GM21528 (cell line): ENCODE results near the gene GALE.
"Not testable (repeated sequence)": the region's sequence is repeated elsewhere in the genome, so short reads cannot be mapped to it uniquely, and the experiment has no call there.

Source experiments
- ATAC-seq: cut with Tn5 transposase; IDR thresholded peaks from one replicate; pipeline ENCODE4 v1.9.1; 2021; ENCODE audit warnings: mild to moderate bottlenecking, moderate library complexity; ENCODE audit not compliant: unreplicated experiment, low FRiP score

The GALE gene

DNA sequence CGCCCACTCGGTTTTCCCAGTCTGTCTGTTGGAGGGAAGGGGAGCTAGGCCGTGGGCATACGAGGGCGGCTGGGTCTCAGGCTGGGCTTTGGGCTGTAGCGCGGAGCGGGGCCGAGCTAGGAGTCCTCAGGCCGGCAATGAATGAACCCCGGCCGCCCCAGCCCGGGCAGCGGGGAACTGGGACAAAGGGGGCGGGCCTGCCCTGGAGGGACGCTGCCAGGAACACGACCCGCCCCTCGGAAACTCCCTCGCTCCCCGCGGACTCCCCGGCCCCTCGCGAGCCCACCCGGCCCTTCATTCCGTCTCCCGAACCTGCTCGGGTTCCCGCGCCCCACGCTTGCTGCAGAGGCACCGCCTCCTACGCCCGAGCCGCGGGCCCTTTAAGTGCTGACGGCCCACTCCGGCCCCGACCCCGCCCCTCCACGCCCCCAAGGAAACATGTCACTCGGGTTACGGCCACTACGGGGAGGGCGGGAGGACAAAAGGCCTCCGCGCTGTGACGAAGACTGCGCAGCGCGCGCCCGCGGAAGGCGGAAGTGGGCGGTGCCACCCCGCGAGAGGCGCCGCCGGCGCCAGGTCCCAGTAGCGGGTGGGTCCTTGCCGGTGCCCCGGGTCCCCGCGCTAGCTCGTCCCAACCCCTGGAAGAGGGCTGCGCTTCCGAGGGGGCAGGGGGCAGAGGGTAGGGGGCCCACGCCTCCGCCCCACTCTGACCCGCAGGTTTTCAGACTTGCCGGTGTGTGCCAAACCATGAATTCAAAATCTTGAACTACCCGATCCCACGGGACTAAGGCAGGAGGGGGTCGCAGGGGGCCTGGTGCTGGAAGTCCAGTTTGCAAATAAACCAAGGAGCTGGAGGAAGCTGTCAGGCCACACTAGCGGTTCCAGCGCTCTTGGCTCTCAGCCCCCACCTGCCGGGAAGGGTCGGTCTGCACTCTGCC lies at the start of gene GALE:
Gene GALE, minus strand, starts transcription at position 355 of the 938 bp plus-strand sequence. CDS start 1,747 bp downstream, outside the sequence.
- ATAC-seq, result peak; percentile 65

DNA sequence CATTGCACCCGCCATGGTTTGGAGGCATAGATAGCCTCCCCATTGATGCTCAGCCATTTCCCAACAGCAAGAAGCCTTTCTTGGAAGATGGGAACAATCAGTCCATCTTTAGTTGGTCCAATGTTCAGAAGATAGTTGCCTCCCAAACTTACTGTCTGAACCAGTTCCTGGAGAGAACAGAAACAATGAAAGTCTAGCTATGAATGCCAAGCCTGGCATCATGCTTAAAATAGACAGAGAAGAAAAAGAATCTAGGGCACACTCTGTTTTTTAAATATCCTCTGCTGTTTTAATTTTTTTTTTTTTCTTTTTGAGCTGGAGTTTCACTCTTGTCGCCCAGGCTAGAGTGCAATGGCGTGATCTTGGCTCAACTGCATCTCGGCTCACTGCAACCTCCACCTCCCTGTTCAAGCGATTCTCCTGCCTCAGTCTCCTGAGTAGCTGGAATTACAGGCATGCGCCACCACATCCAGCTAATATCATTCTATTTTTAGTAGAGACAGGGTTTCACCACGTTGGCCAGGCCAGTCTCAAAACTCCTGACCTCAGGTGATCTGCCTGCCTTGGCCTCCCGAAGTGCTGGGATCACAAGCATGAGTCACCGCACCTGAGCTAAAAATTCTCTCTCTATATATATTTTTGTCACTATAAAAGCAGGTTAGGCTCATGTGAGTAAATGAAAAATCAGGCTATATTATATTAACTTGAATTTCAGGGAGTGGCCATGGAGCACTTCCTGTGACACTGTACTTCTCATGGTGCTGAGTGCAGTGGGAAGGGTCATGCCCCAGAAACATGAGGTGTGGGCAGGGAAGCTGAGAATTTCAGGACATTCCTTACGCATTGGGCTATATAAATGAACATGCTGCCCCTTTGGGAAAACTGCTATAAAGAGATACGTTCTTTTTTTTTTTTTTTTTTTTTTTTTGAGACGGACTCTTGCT lies 48.4 kb upstream of the GALE start:
- no peak for ATAC-seq

DNA sequence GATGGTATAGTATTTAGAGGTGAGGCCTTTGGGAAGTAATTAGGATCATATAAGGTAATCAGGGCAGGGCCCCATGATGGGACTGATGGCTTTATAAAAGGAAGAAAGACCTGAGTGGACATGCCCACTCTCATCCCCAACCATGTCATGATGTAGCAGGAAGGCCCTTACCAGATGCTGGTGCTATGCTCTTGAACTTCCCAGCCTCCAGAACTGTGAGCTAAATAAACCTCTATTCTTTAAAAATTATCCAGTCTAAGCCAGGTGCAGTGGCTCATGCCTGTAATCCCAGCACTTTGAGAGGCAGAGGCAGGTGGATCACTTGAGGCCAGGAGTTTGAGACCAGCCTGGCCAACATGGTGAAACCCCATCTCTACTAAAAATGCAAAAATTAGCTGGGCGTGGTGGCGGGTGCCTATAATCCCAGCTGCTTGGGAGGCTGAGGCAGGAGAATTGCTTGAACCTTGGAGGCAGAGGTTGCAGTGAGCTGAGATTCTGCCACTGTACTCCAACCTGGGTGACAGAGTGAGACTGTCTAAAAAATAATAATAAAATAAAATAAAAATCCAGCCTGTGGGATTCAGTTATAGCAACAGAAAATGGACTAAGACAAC lies 47.0 kb upstream of the GALE start:
- ATAC-seq, result not testable (repeated sequence)

DNA sequence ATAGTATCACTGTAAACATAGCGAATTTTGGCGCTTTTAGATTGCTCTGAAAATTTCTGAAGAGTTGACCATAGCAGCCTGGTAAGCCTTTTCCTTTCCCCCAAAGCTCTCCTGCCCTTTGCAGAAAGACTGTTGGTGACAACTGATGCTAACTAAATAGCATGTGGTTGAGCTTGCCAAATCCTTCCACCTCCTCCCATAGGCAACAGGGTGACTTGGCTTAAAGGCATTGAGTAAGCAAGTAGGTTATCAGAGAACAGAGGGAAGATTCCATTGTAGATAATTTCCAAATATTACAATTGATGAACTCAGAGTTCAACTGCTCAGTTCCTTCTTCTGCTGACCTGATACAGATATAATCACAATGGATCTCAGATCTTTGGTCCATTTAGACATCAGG lies 44.6 kb upstream of the GALE start:
- no peak for ATAC-seq

DNA sequence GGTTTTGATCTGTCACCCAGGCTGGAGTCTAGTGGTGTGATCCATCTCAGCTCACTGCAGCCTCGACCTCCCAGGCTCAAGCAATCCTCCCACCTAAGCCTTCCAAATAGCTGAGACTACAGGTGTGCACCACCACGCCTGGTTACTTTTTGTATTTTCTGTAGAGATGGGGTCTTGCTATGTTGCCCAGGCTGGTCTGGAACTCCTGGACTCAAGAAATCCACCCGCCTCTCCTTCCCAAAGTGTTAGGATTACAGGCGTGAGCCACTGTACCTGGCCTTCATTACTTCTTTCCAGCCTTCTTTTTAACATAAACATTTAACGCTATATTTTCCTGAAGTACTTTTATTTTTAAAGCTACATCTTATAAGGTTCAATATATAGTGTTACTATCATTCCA lies 43.1 kb upstream of the GALE start:
- no peak for ATAC-seq

DNA sequence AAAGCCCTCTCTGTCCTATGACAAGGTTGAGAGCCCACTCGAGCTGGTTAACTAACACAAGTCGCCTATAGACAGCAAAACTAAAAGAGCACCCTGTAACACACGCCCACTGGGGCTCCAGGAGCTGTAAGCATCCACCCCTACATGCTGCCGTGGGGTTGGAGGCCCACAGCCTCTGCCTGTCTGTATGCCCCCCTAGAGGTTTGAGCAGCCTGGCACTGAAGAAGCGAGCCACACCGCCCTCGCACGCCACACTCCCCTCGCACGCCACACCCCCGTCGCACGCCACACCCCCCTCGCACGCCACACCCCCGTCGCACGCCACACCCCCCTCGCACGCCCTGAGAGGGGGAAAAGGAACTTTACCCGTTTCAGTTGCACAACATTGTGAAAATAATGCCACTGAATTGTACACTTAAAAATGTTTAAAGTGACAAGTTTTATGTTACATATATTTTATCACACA lies 37.9 kb upstream of the GALE start:
- ATAC-seq, result no peak

DNA sequence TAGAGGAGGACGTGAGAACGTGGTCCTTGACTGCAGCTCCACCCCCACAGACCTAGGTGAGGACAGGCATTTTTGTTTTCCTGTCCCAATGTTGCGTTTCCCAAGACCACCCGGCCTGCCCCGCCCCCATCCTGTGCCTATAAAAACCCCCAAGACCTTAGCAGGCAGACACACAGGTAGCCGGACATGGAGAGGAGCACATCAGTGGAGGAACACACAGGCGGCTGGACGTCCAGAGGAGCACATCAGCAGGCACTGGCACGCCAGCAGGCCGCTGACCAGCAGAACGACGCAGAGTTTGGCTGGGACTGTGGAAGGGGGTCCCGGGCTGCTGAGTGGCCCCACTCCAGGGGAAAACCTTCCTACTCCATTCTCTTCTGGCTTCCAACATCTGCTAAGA lies 37.4 kb upstream of the GALE start:
- no peak for ATAC-seq

DNA sequence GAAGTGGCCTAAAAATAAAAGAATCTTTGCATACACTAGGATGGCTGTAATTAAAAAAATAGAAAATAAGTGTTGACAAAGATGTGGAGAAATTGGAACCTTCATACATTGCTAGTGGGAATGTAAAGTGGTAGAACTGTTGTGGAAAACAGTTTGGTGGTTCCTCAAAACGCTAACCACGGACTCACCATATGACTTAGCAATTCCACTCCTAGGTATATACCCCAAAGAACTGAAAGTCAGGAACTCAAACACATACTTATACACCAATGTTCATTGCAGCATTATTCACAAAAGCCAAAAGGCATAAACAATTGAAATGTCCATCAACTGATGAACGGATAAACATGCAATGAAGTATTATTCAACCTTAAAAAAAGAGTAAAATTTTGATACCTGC lies 35.5 kb upstream of the GALE start:
- ATAC-seq, result no peak

DNA sequence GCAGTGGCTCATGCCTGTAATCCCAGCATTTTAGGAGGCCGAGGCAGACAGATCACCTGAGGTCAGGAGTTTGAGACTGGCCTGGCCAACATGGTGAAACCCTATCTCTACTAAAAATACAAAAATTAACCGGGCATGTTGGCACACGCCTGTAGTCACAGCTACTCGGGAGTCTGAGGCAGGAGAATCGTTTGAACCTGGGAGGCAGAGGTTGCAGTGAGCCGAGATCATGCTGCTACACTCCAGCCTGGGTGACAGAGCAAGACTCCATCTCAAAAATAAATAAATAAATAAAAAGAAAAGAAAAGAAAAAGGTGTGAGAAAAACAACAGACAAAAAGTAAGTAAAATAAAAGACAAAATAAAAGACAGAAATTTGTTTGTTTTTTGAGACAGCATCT lies 33.6 kb upstream of the GALE start:
- ATAC-seq, result not testable (repeated sequence)

DNA sequence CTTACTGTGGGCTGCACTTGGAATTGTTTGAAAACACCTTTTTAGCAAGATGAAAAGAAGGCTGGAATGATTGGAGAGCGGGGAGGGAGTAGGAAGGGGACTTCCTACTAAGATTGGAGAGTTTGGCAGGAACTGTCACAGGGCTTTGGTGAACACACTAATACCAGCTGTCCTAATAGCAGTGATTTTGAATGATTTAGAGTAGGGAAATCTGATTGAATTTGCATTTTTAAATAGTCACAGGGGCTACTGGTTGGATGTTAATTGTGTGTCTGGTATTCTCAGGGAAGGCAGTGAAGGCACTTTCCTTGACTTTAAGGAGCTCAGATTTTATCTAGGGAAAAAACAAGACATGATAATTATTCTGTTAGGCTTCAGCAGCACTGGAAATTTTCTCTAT lies 27.2 kb upstream of the GALE start:
- ATAC-seq, result no peak

DNA sequence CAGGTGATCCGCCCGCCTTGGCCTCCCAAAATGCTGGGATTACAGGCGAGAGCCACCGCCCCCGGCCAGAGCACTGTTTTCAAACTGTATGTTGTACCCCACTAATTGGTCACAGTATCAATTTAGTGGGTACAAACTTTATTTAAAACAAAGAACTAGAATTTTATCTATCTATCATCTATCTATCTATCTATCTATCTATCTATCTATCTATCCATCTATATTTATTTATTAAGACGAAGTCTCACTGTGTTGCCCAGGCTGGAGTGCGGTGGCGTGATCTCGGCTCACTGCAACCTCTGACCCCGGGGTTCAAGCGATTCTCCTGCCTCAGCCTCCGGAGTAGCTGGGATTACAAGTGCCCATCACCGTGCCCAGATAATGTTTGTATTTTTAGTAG lies 26.0 kb upstream of the GALE start:
- not testable (repeated sequence) for ATAC-seq

DNA sequence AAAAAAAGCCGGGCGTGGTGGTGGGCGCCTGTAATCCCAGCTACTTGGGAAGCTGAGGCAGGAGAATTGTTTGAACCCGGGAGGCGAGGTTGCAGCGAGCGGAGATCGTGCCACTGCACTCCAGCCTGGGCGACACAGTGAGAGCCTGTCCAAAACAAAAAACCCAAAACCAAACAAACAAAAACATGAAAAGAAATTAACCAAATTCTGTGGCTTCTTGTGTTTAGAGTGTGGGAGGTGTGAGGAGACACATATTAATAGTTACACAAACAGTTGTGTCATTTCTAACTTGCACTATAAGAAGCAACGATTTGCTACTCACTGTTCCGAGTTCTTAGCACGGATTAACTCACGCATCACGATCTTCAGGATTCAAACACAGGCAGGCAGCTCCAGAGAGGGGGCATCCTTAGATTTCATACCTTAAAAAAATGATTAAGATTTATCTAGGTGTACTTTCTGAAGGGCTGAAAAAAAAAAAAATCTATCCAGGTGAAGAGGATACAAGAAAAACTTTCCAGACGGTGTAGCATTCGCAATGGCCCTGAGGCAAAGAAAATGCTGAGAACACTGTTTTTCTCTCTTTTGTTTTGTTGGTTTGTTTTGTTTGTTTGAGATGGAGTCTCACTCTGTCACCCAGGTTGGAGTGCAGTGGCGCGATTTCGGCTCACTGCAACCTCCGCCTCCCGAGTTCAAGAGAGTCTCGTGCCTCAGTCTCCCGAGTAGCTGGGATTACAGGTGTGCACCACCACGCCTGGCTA lies 25.4 kb upstream of the GALE start:
- peak; percentile 70 for ATAC-seq

DNA sequence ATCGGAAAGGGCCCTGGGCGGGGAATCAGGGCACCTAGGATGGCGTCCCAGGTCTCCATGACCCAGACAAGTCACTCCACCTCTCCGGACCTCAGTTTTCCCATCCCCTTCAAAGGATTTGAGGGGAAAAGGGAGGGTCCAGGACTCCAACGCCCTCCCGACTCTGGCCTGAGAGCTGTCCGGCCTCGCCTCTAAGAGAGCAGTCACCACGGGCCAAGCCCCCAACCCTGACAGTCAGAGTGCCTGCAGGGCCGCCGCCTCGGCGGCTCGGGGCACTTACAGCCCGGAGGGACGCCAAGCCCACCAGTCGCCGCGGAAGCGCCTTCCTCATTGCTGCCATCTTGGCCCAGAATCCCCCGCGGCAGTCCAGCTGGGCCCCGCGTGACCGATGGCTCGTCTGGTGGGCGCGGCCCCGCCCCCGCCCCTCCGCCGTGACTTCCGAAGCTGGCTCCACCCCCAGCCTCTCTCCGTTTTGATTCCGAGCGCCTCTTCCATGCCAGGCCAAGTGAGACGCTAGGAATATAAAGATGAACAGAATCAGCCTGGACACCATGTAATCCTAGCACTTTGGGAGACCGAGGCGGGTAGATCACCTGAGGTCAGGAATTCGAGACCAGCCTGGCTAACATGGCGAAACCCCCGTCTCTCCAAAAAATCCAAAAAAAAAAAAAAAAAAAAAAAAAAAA lies 24.7 kb upstream of the GALE start, which contains the start of gene HMGCL:
Gene HMGCL, minus strand, starts transcription at position 354 of the 686 bp plus-strand sequence. Its CDS starts 14 bp downstream, at position 340.
- peak; percentile 79 for ATAC-seq

DNA sequence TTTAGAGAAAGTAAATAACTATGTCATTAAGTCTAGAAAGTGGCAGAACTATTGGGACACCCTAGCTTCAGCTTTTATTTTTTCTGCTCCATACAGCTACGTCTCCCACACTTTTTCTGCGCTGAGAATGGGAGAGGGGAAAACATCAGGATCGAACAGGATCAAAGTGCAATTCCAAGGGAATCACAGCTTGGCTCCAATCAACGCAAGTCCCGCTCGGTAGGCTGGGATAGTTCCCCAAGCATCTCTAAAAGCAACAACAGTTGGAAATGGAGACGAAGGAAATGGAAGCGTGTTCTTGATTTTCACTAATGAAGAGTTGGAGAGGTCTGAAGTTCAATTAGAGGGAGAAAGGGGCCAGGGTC lies 24.1 kb upstream of the GALE start:
- no peak for ATAC-seq

DNA sequence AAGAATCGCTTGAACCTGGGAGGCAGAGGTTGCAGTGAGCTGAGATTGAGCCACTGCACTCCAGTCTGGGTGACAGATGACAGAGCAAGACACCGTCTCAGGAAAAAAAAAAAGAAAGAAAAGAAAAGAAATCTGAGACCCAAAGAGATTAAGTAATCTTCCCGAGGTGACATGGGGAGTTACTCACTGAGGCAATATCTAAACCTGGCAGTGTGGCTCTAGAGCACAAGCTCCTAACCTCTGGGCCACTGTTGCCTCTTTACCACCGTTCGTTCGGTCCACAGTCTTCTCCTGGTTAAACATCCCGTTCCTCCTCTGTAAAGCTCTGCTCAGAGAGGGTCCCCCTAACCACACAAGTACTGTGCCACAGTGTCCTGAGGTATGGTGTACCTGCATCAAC lies 23.2 kb upstream of the GALE start:
- no peak for ATAC-seq

DNA sequence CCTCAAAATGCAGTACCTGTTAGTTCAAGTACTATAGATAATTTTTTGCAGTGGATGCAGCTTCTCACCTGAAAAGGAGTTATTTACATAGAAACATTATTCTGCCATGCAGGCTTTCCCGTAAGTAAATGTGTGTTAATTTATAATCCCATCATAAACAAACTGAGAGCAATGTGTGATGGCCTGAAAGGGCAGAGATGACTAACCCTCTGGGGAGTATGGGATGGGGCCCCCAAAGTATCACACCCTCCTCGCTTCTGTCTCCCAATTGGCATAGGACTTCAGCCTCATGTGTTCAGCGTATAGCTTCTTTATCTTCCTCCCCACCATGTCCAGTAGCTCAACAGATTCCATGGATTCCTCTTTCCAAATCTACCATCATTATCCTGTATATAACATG lies 17.1 kb upstream of the GALE start:
- ATAC-seq, result no peak

DNA sequence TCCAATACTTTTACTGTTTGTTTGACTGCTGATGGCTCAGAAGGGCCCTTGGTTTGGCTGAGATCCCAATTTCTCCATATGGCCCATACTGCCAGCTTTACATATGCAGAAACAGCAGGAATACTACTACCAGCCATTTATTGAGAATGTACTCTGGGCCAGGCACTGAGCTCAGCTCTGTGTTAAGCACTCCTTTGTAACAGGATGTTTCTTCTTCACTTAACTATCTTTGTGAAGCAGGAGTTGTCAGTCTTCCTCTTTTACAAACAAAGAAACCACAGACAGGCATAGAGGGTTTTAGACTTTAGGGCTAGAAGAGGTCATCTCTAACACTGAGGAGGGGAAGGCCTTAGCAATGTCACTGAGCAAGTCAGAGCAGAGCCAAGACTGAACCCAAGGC lies 16.4 kb upstream of the GALE start:
- ATAC-seq, result no peak

DNA sequence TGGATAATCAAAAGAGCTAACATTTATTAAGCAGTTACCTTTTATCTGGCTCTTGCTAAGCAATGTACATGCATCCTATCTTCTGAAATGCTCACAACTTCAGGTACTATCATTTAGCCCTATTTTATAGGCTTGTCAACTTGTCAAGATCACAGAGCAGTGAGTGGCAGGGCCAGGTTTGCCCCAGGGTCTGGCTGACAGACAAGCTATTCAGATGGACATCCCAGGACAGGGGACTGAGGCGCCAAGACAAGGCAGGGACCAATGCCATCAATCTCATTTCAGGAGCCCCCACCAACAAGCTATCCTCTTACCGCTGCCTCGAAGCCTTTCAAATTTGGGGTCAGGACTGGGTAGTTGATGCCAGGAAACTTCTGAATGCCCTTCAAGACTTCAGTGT lies 15.8 kb upstream of the GALE start:
- ATAC-seq, result no peak

DNA sequence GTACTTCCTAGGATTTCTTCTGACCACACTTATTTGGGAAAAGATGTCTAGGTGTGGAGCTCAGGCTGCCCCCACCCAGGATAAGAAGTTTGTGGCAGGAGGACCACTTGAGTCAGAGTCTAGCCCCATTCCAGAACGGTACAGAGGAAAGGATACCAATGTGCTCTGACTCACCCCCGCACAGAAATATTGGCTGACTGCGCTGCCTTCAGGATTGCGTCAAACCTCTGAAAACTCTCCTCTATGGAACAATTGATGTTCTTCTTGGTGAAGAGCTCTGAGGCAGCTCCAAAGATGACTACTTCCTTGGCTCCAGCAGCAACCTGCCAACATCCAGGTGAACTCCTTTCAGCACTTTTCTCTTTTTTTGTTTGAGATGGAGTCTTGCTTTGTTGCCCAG lies 13.5 kb upstream of the GALE start:
- ATAC-seq, result no peak
